GM12878 (cell line): ENCODE data around the gene PPP1CC.

Experiments used
- GABPA ChIP-seq: IDR thresholded peaks from 2 replicates; pipeline ENCODE4 v1.6.1; 2014; ENCODE audit warnings: antibody characterized with exemption, low read depth, mild to moderate bottlenecking, inconsistent platforms
- TF ChIP-seq, protein P1 (sequence below), 3 experiments: IDR thresholded peaks in 2 of 3; conservative IDR thresholded peaks in 1 of 3; 2 replicates each; pipeline ENCODE4 v1.5.1; 2011; ENCODE audit warnings: low read depth in 3 of 3, low read length in 3 of 3, mild to moderate bottlenecking in 3 of 3, control low read depth in 2 of 3, moderate library complexity in 2 of 3, inconsistent platforms in 1 of 3, mixed read lengths in 1 of 3; ENCODE audit not compliant: control insufficient read depth in 2 of 3, insufficient read depth in 1 of 3; ENCODE audit errors: extremely low read depth in 1 of 3

DNA sequence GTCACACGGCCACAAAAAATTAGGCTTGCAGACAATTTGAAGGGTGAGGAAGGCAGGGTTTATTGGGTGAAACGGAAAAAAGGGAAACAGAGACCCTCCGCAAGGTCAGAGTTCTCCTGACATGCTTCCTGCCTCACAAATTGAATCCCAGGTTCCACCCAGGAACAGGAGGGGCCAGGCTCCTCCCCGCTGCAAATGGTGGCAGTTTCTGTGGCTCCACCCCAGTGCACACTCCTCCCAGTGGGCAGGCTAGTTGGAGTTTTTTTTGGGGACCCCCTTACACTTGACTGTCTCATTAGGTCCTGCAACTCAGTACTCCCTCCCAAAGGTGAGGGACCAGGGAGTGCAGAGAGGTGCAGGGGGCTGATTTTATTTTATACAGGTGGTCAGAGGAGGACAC lies 39.4 kb upstream of the PPP1CC start:
- TF ChIP-seq, protein P1, sequence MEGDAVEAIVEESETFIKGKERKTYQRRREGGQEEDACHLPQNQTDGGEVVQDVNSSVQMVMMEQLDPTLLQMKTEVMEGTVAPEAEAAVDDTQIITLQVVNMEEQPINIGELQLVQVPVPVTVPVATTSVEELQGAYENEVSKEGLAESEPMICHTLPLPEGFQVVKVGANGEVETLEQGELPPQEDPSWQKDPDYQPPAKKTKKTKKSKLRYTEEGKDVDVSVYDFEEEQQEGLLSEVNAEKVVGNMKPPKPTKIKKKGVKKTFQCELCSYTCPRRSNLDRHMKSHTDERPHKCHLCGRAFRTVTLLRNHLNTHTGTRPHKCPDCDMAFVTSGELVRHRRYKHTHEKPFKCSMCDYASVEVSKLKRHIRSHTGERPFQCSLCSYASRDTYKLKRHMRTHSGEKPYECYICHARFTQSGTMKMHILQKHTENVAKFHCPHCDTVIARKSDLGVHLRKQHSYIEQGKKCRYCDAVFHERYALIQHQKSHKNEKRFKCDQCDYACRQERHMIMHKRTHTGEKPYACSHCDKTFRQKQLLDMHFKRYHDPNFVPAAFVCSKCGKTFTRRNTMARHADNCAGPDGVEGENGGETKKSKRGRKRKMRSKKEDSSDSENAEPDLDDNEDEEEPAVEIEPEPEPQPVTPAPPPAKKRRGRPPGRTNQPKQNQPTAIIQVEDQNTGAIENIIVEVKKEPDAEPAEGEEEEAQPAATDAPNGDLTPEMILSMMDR (IDR thresholded peaks at IDR 0.05 in 2 of 3, conservative IDR thresholded peaks at IDR 0.05 in 1 of 3; ENCODE audit: control insufficient read depth in 2 of 3, extremely low read depth in 1 of 3, insufficient read depth in 1 of 3, low read depth in 3 of 3, low read length in 3 of 3): no peak
- TF ChIP-seq GABPA: no peak
